GM18861 (cell line): ENCODE results near the gene ZNF618.

Experiments
- ATAC-seq: cut with Tn5 transposase; IDR thresholded peaks from one replicate; pipeline ENCODE4 v1.9.1; 2021; ENCODE audit not compliant: unreplicated experiment

Gene ZNF618

DNA sequence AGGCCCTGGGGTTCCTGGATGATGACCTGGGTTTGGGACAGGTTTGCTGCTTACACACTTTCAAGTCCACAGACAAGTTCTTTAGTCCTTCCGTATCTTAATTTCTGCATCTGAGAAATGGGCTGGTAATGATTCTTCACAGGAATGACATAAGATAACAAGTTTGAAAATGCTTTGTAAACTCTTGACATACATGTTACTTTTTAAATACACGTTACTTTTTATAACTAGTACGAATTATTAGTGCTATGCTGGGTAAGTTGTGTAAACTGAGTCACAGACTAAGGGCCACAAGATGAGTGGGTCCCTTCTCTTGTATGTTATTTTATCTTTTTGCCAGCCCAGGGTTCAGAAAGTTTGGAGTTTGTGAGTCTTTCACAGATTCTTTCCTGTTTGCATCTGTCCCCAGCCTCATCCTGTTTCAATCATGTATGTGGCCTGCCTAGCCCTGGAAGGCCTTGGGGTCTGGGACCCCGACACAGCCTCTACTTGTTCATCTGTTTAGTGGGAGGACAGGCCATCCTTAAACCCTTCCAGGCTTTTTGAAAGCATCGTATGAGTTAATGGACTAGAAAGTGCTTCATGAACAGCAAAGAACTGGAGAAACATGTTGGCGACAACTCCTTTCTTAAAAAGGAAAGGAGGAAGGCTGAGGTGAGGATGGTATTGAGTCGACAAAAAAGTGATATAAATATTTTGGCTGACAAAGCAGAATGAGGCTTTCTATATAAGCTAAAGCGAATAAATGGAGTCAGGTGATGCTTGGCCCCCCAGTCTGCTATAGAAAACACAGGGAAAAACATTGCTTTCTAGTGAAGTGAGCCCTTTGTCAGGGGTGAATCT, 9.3 kb downstream of the ZNF618 start:
- no peak for ATAC-seq

DNA sequence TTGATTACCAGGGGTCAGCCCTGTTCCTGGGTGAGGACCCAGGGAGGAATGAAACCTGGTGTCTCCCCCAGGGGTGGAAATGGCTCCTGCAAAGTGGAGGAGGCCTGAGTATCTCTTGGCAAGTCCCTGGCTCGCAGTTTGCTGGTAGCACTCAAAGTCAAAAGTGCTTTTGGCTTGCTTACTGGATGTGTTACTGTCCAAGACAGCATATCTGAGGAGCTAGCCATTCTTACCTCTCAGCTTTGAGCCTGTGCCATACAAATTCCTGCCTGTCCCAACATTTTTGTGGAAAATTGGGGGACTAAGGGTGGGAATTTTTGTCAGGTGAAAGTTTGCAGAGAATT, 9.9 kb downstream of the ZNF618 start:
- ATAC-seq: no peak

DNA sequence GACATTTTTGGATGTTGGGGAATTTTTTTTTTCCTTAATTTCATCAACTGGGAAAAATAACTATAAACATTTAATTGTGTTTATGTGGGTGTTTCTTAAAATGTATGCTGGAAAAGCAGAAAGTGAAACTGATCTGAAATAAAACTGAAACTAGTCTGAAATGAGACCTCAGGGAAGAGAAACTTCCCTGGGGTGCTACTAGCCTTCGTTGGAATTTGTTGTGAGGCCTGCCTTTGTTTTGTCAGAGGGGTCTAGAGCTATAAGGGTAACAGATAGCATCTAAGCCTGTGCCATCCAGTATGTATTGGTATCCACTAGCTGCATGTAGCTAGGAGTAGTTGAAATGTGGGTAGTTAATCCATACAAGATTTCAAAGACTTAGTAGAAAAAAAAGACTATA, 10.4 kb downstream of the ZNF618 start:
- ATAC-seq: no peak

GRCh38 chr9:113886933-113887332, 10.8 kb downstream of the ZNF618 start:
- no peak for ATAC-seq

DNA sequence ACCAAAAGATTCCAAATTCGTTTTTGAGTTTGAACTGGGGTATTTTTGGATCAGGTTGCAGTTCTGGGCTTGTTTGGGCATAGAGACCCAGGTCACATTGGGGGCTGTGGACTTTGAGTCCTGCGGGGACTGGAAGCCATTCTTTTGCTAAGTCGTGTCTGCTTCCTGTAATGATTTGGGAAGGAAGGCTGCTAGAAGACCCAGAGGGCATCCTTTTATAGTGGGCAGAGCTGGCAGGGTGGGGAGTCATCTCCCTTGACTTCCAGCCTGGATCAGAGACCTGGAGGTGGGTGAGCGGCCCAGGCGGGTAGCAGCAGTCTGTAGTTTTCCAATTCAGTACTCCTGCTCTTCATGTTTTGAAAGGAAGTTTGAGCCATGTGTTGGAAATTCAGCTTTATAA, 11.3 kb downstream of the ZNF618 start:
- ATAC-seq: no peak

- ATAC-seq: no peak
Observed at GRCh38 chr9:113888336-113888735, 12.2 kb downstream of the ZNF618 start.

- no peak for ATAC-seq
Observed at GRCh38 chr9:113888976-113889375, 12.9 kb downstream of the ZNF618 start.

DNA sequence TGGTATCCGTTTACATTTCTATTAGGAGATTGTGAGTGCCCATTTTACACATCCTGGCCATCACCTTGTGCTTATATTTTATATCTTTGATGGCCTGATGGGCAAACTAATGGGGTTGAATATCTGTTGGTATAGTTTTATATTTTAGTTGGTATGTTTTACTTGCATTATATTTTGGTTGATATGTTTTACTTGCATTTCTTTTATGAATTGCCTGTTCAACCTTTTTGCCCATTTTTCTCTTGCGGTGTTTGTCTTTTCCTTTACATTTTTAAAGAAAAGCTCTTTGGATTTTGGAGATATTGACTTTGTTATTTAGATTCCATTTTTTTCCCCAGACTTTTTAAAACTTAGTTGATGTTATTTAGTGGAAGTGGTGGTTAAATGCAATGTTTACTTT, 14.6 kb downstream of the ZNF618 start:
- no peak for ATAC-seq

DNA sequence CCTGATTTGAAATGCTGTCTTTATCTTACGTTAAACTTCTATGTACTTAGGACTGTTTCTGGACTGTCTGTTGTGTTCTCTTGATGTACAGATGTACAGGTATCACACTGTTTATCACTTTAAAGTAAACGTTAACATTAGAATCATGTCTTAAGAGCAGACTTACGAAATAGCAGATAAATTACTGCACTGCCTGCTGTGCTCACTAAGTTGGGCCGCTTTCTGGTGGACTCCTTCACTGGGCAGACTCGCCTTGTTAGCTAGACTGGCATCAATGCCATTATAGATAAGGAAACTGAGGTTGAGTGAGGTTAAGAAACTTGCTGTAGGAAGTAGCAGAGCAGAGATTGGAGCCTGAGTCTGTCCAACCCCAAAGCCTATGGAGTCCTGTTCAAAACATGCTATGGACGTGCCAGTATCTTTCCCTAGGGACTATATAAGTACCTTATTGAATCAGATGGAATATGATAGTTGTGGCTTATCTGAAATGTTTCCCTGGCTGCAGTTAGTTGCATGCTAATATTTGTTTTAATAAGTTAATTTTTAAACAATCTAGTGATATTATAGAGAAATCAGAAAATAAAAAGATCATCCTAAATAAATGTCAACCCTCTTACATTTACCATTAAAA, 16.9 kb downstream of the ZNF618 start:
- ATAC-seq: no peak

GRCh38 chr9:113894166-113894565, 18.1 kb downstream of the ZNF618 start:
- ATAC-seq: no peak

DNA sequence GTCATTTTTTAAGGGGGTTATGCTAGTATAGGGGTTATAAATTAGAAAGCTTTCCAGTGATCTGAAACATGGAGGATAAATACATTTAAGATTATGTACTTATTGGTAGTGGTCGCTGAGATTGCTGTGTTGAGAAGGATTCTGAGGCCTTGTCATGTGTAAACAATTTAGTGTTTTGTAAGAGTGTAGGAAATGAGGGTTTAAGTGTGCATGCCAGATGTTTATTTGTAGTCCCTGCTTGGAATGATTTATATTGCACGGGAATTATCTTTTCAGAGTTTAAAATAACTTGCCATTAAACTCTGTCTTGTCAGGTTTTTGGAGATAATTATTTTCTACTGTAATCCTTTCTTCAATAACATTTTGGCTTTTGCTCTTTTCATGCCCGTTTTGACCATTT, 19.4 kb downstream of the ZNF618 start:
- no peak for ATAC-seq

DNA sequence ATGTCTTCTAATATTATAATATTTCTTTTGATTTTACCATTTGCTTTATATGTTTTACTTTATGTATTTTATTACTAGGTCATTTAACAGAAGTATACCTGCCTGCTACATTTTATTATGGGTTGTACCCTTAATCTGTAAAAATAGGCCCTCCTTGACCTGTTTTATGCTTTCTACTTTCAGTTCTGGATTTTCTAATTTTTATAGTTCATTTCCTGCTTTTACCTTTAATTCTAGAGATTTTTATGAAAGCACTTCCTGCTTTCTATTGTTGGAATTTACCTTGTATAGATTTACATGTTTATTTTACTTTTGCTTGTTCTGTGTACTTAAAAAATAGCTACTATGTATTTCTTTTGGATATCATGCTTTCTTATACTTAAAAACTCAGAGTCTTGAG, 20.6 kb downstream of the ZNF618 start:
- ATAC-seq: no peak

DNA sequence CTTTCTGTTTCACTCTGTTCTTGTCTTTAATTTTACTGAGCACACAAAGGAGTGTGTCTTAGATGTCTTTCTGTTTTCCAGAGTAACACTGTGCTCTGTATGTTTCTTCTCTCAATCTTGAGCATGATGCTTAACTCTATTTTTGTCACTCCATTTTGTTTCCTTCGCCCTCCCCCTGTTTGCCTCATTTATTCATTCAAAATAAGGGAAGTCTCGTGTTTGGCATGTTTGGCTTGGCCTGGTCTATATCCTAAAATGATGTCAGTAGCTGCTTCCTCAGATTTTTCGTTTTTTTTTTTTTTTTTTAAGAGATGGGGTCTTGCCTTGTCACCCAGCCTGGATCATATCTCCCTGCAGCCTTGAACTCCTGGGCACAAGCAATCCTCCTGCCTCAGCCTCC, 22.0 kb downstream of the ZNF618 start:
- ATAC-seq: no peak

- no peak for ATAC-seq
Observed at GRCh38 chr9:113898596-113898995, 22.5 kb downstream of the ZNF618 start.

DNA sequence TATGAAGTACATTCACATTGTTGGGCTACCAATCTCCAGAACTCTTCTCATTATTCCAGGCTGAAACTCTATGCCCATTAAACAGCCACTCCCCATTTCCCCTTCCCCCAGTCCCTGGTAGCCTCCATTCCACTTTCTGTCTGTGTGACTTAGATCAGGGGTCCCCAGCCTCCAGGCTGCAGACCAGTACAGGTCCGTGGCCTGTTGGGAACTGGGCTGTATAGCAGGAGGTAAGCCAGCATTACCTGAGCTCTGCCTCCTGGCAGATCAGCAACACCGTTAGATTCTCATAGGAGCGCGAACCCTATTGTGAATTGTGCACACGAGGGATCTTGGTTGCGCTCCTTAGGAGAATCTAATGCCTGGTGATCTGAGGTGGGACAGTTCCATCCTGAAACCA, 23.1 kb downstream of the ZNF618 start:
- no peak for ATAC-seq

GRCh38 chr9:113901221-113901688, 25.1 kb downstream of the ZNF618 start:
- no peak for ATAC-seq

GRCh38 chr9:113903514-113904077, 27.5 kb downstream of the ZNF618 start:
- no peak for ATAC-seq

DNA sequence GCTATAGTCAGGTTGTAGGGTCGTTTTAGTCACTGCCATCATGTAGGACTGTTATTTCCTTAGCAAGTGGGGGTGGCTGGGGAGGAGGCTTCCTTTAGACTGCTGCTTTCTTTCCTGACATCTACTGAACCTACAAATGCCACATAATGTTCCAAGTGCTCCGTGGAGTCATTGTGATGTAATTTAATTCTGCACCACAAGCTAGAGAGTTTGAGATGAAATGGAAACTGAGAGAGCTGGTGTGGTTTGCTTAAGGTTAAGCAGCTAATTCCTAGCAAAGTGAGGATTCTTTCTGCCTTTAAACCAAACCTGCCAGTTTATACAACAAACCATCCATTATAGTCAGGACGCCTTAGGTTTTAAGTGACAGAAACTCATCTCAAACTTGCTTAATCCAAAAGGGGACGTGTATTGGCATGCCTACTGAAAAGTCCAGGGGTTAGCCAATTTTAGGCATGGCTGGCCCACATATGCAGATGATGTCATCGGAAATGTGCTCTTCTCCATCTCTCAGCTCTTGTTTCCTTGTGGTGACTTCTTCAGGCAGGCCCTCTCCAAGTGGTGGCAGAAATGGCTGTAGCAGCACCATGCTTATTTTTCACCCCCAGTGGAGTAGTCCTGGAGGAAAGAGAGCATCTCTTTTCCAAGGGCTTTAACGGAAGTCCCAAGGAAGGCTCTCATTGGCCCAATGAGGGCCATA, 30.5 kb downstream of the ZNF618 start:
- no peak for ATAC-seq

DNA sequence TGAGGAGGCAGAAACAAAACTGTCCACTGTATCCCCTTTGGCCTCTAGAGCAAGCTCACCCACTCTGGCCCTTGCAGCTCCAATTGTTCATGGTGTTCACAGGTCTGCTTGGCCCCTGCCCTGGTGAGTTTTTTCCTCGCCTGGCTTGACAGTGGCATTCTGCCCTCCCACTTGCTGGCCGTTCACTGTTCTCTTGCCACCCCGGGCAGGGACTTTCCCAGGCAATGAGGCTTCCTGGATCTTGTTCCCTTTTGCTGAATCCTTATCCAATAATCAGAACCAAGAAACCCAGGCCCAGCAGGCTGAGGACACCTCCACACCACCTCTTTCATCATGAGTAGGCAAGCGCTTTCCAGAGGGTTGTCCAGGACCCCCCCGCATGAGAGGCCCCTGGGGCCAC, 31.2 kb downstream of the ZNF618 start:
- ATAC-seq: no peak

DNA sequence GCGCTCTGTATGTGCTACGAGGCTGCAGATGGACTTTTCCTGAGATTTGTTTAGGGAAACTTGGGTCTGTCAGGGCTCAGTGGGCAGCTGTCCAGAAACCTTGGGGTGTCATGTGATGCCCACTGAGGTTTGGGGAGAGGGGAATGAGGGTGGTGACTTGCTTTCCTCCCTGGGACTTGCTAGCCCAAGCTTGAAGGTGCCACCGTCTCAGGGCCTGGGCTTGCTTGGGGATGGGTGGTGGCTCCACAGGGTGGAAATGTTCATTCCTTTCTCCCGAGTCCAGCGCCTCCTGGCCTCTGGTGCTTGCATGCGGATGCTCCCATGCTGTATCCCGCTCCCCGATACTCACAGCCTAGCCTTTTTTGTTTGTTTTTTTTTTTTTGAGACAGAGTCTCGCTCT, 33.3 kb downstream of the ZNF618 start:
- no peak for ATAC-seq

DNA sequence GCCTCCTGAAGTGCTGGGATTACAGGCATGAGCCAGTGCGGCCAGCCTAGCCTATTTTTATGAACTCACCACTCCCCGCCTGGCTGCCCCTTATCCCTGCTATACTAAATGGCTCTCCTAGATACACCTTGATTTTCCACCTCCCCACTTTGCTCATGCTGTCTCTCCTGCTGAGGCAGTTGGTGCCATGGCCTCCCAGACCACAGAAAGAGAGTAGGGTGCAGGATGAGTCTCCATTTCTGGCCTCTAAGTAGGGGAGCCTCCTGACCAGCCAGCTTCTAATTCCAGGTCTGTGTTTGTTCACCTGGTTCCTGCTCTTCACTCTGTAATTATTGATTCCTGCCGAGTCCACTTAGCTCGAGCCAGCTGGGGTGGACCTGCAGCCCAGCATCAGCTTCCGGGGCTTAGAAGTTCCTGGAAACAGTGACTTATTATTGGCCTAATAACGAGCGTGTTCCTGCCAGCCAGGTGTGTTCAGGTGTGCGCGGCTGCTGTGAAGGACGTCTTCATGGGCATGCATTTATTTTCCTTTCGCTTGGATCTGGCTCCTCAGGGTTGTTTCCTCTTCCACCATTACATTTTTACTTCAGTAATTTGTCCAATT, 34.0 kb downstream of the ZNF618 start:
- ATAC-seq: no peak
